ENCODE data around the gene CDH4.

- TF ChIP-seq CTCF (optimal IDR thresholded peaks at IDR 0.05 in 1 of 3, IDR thresholded peaks at IDR 0.05 in 1 of 3, conservative IDR thresholded peaks at IDR 0.05 in 1 of 3; ENCODE audit: extremely low read depth in 1 of 3, insufficient read depth in 2 of 3, low read length in 3 of 3) (no peak), EZH2 (IDR thresholded peaks at IDR 0.05; ENCODE audit: low read length) (no peak)
Observed at GRCh38 chr20:61520893-61521460, 268.9 kb downstream of the CDH4 start.

Data from keratinocyte (primary cell).